Left lung (tissue), 10 donors: ENCODE measurements around the gene PTPRC. TPM values are rescaled to one million over a fixed set of nuclear protein-coding genes. Genes with fewer than 3 reads are reported as not detected.

Experiments
- ATAC-seq: fragments of 200-7000 bp; cut with Tn5 transposase; one replicate; pipeline ENCODE4 v1.9.1; 2020; ENCODE audit warnings: moderate library complexity
- DNase-seq, 4 donors: peaks; one replicate each; pipeline ENCODE4 v3.0.0-alpha.2; 2013 to 2020
- H3K27ac ChIP-seq, 2 donors: fragments of 200-600 bp; sonication (generic) in 1 of 2; one replicate each; pipeline versions ENCODE4 v1.5.0 to v1.8.0; 2020 to 2021
- H3K27me3 ChIP-seq, 2 donors: fragments of 200-600 bp; sonication (generic) in 1 of 2; one replicate each; pipeline versions ENCODE4 v1.5.0 to v1.8.0; 2020 to 2021
- H3K36me3 ChIP-seq, 2 donors: fragments of 200-600 bp; sonication (generic) in 1 of 2; one replicate each; pipeline versions ENCODE4 v1.5.0 to v1.8.0; 2020 to 2021
- H3K4me1 ChIP-seq, 2 donors: fragments of 200-600 bp; one replicate each; pipeline ENCODE4 v1.8.0; 2021
- H3K4me3 ChIP-seq, 2 donors: fragments of 200-600 bp; sonication (generic) in 1 of 2; one replicate each; pipeline versions ENCODE4 v1.5.0 to v1.8.0; 2020 to 2021; ENCODE audit warnings: mild to moderate bottlenecking in 1 of 2
- H3K9me3 ChIP-seq, 2 donors: fragments of 200-600 bp; sonication (generic) in 1 of 2; one replicate each; pipeline versions ENCODE4 v1.5.0 to v1.8.0; 2020 to 2021
- CTCF ChIP-seq, 2 donors: fragments of 200-600 bp; sonication (generic) in 1 of 2; IDR thresholded peaks; one replicate each; pipeline versions ENCODE4 v1.5.0 to v1.8.0; 2021; ENCODE audit warnings: antibody characterized with exemption in 2 of 2
- intact Hi-C, 2 donors: fragments of 100-400 bp; cut with DNase I; formaldehyde crosslinking; loops; one replicate each; pipeline versions ENCODE4 v1.11.2 to v1.14.2; 2022
- polyA plus RNA-seq, 6 donors: library from polyadenylated mRNA; unstranded; fragments of 120-200 nt; gene quantifications; one replicate each; pipeline ENCODE4 v1.2.1, GENCODE V29; 2013; ENCODE audit not compliant: insufficient read length in 6 of 6
- total RNA-seq, 2 donors: library from RNA; stranded (reverse); fragmentation: NEBNext Ultra II Directional; extraction: Animal tissue kit (Norgen Biotek cat#: 25700); gene quantifications; one replicate each; pipeline ENCODE4 v1.2.1, GENCODE V29; 2021
- donor health status: DM: no; HTN: yes; CAD: no.
- donor health status: DM: no; HTN: no; CAD: no.

PTPRC gene
- total and polyA plus RNA-seq, 8 donors, result 7.0 to 180 (median 9.9) TPM

GRCh38 chr1:198681252-198681651, 42.4 kb downstream of the PTPRC start:
- DNase-seq, result peak in 2 of 4 donors; percentile 20 to 33
- peak overlapping the region; percentile 74 to 94 for H3K27ac ChIP-seq

GRCh38 chr1:198681831-198682759, 43.3 kb downstream of the PTPRC start:
- H3K27ac ChIP-seq, result peak overlapping the region; percentile 74 to 94
- intact Hi-C loops, result no loop called here
- H3K4me3 ChIP-seq, result no peak overlapping the region
- no peaks in the 10 kb centered on the region for H3K27me3 ChIP-seq
- no peak for TF ChIP-seq CTCF (IDR thresholded peaks at IDR 0.05)
- H3K4me1 ChIP-seq, result peaks cover 4 to 93% of the 10 kb centered on the region in 2 donors
- no peaks in the 10 kb centered on the region for H3K9me3 ChIP-seq
- H3K36me3 ChIP-seq, result peaks cover 0 to 8% of the 10 kb centered on the region in 2 donors
- DNase-seq, result peak; percentile 61 to 88 (median 75)
- peak; percentile 94 for ATAC-seq

More at GRCh38 chr1:198681252-198681651, 42.4 kb downstream of the PTPRC start:
- Histone ChIP-seq H3K36me3 (peaks cover 0 to 8% of the 10 kb centered on the region in 2 donors), H3K9me3 (no peaks in the 10 kb centered on the region), H3K4me1 (peaks cover 4 to 93% of the 10 kb centered on the region in 2 donors), H3K4me3 (no peak overlapping the region), H3K27me3 (no peaks in the 10 kb centered on the region)
- TF ChIP-seq CTCF (IDR thresholded peaks at IDR 0.05), result no peak
- intact Hi-C loops, result no loop called here
- no peak for ATAC-seq

- no peak for TF ChIP-seq CTCF (IDR thresholded peaks at IDR 0.05)
- Histone ChIP-seq H3K27ac (peak overlapping the region; percentile 74 to 94), H3K27me3 (no peaks in the 10 kb centered on the region), H3K4me3 (no peak overlapping the region), H3K9me3 (no peaks in the 10 kb centered on the region), H3K36me3 (peaks cover 0 to 8% of the 10 kb centered on the region in 2 donors), H3K4me1 (peaks cover 4 to 89% of the 10 kb centered on the region in 2 donors)
- intact Hi-C loops, result no loop called here
- no peak for DNase-seq
- no peak for ATAC-seq
These were observed 44.0 kb downstream of the PTPRC start for GRCh38 chr1:198682850-198683249.

GRCh38 chr1:198683449-198683848, 44.6 kb downstream of the PTPRC start:
- no peaks in the 10 kb centered on the region for H3K27me3 ChIP-seq
- ATAC-seq, result no peak
- no peak for TF ChIP-seq CTCF (IDR thresholded peaks at IDR 0.05)
- intact Hi-C loops, result no loop called here
- peaks cover 4 to 84% of the 10 kb centered on the region in 2 donors for H3K4me1 ChIP-seq
- DNase-seq, result no peak
- H3K4me3 ChIP-seq, result no peak overlapping the region
- peak overlapping the region; percentile 74 to 94 for H3K27ac ChIP-seq
- H3K36me3 ChIP-seq, result peaks cover 0 to 8% of the 10 kb centered on the region in 2 donors
- H3K9me3 ChIP-seq, result no peaks in the 10 kb centered on the region

- Histone ChIP-seq H3K27me3 (no peaks in the 10 kb centered on the region), H3K27ac (peak overlapping the region in 1 of 2 donors; percentile 94), H3K4me3 (no peak overlapping the region), H3K9me3 (no peaks in the 10 kb centered on the region), H3K36me3 (no peaks in the 10 kb centered on the region), H3K4me1 (peaks cover 4 to 67% of the 10 kb centered on the region in 2 donors)
- ATAC-seq (no peak), DNase-seq (peak in 1 of 4 donors; percentile 24)
- intact Hi-C loops, result no loop called here
- TF ChIP-seq CTCF (IDR thresholded peaks at IDR 0.05), result peak in 1 of 2 donors; percentile 25
These were observed 47.4 kb downstream of the PTPRC start for GRCh38 chr1:198686069-198686728.
